LNCAP (cell line): ENCODE results near the gene CHRNA1.

Source experiments
- CTCF ChIP-seq: fragments of 450-650 bp; IDR thresholded peaks from 2 replicates; pipeline ENCODE4 v1.5.1; 2017; ENCODE audit warnings: mild to moderate bottlenecking

The CHRNA1 gene

GRCh38 chr2:174797781-174798276 is 33.6 kb upstream of the CHRNA1 start:
- TF ChIP-seq CTCF, result no peak

- TF ChIP-seq CTCF, result no peak
These were observed 32.1 kb upstream of the CHRNA1 start for GRCh38 chr2:174796319-174796771.

GRCh38 chr2:174794851-174795374 is 30.6 kb upstream of the CHRNA1 start:
- no peak for TF ChIP-seq CTCF

GRCh38 chr2:174792309-174793025 is 28.2 kb upstream of the CHRNA1 start:
- no peak for TF ChIP-seq CTCF

GRCh38 chr2:174791746-174792280 is 27.5 kb upstream of the CHRNA1 start:
- no peak for TF ChIP-seq CTCF

GRCh38 chr2:174791020-174791419 is 26.7 kb upstream of the CHRNA1 start:
- TF ChIP-seq CTCF, result no peak

GRCh38 chr2:174789001-174789400 is 24.7 kb upstream of the CHRNA1 start:
- TF ChIP-seq CTCF, result no peak
